Keratinocyte (primary cell): ENCODE data around the gene CFAP46.

Experiments
- CTCF ChIP-seq, 3 experiments: IDR thresholded peaks in 1 of 3; conservative IDR thresholded peaks in 1 of 3; optimal IDR thresholded peaks in 1 of 3; 2 replicates in 2 of 3; 3 replicates in 1 of 3; pipeline versions ENCODE3 to v1.5.1; 2011; ENCODE audit warnings: low read length in 3 of 3, mild to moderate bottlenecking in 3 of 3, moderate library complexity in 2 of 3, control low read depth in 1 of 3, inconsistent platforms in 1 of 3; ENCODE audit not compliant: insufficient read depth in 2 of 3; ENCODE audit errors: extremely low read depth in 1 of 3
- EZH2 ChIP-seq: IDR thresholded peaks from one replicate; pipeline ENCODE4 v1.6.1; 2012; ENCODE audit warnings: inconsistent platforms, mild to moderate bottlenecking, low read length, moderate library complexity

GRCh38 chr10:132944510-132944909, 2.1 kb upstream of the CFAP46 start:
- no peak for TF ChIP-seq EZH2
- TF ChIP-seq CTCF (optimal IDR thresholded peaks at IDR 0.05 in 1 of 3, IDR thresholded peaks at IDR 0.05 in 1 of 3, conservative IDR thresholded peaks at IDR 0.05 in 1 of 3; ENCODE audit: extremely low read depth in 1 of 3, insufficient read depth in 2 of 3, low read length in 3 of 3): no peak
